Smooth muscle cell (in vitro differentiated cells): Measurements from ENCODE around the gene POPDC2. TPM values are rescaled to one million over a fixed set of nuclear protein-coding genes. Genes with fewer than 3 reads are reported as not detected.

Experiments
- DNase-seq: peaks from one replicate; lab custom pipeline; 2025; ENCODE audit not compliant: unreplicated experiment; lab: John Stamatoyannopoulos, UW
- H2AFZ ChIP-seq: fragments of 200-600 bp; sonication (generic); 2 replicates; pipeline ENCODE4 v1.6.0; 2016; ENCODE audit warnings: antibody characterized with exemption, low read depth, mild to moderate bottlenecking
- H3F3A ChIP-seq: fragments of 200-600 bp; sonication (generic); 2 replicates; pipeline ENCODE4 v1.6.0; 2017; ENCODE audit warnings: antibody characterized with exemption, low read depth
- H3K27ac ChIP-seq: fragments of 200-600 bp; sonication (generic); 2 replicates; pipeline ENCODE4 v1.5.1; 2016; ENCODE audit warnings: low read depth, mild to moderate bottlenecking
- H3K27me3 ChIP-seq: fragments of 200-600 bp; sonication (generic); 2 replicates; pipeline ENCODE4 v1.6.1; 2016; ENCODE audit warnings: low read depth, mild to moderate bottlenecking
- H3K36me3 ChIP-seq: fragments of 200-600 bp; sonication (generic); 2 replicates; pipeline ENCODE4 v1.5.1; 2016; ENCODE audit warnings: low read depth
- H3K4me1 ChIP-seq: fragments of 200-600 bp; sonication (generic); 2 replicates; pipeline ENCODE4 v1.5.1; 2016; ENCODE audit warnings: low read depth
- H3K4me2 ChIP-seq: fragments of 200-600 bp; sonication (generic); 2 replicates; pipeline ENCODE4 v1.6.0; 2016; ENCODE audit warnings: mild to moderate bottlenecking
- H3K4me3 ChIP-seq: fragments of 200-600 bp; sonication (generic); 2 replicates; pipeline ENCODE4 v1.5.1; 2016; ENCODE audit warnings: mild to moderate bottlenecking
- H3K79me2 ChIP-seq: fragments of 200-600 bp; sonication (generic); 2 replicates; pipeline ENCODE4 v1.6.0; 2016; ENCODE audit warnings: low read depth, mild to moderate bottlenecking
- H3K9ac ChIP-seq: fragments of 200-600 bp; sonication (generic); 2 replicates; pipeline ENCODE4 v1.6.0; 2016; ENCODE audit warnings: low read depth
- H3K9me3 ChIP-seq: fragments of 200-600 bp; sonication (generic); replicated peaks from 2 replicates; pipeline ENCODE4 v1.5.1; 2016; ENCODE audit warnings: low read depth
- H4K20me1 ChIP-seq: fragments of 200-600 bp; sonication (generic); 2 replicates; pipeline ENCODE4 v1.6.0; 2016; ENCODE audit warnings: low read depth
- CTCF ChIP-seq: fragments of 200-600 bp; sonication (generic); IDR thresholded peaks from 2 replicates; pipeline ENCODE4 v1.5.1; 2017; ENCODE audit warnings: borderline replicate concordance, mild to moderate bottlenecking, antibody characterized with exemption; ENCODE audit not compliant: insufficient read depth, poor library complexity, severe bottlenecking
- WGBS: methylation state at CpG from one replicate; pipeline ENCODE4 v1.1.7; 2016; ENCODE audit warnings: low lambda C conversion rate; 5-methylcytosine and 5-hydroxymethylcytosine counted together
- polyA plus RNA-seq: library from polyadenylated mRNA; unstranded; fragments of >200 nt; fragmentation: Nextera tagmentation; extraction: Ambion mirVana; gene quantifications from 2 replicates; pipeline ENCODE4 v1.2.1, GENCODE V29; 2016
- total RNA-seq: library from RNA; depleted of rRNA; stranded (reverse); fragments of >200 nt; gene quantifications from 2 replicates; pipeline ENCODE4 v1.2.3, GENCODE V29; 2014

Gene POPDC2
- total and polyA plus RNA-seq, 2 experiments from 2014 or later: 0.94 to 1.2 TPM

GRCh38 chr3:119700920-119701734, 40.7 kb upstream of the POPDC2 start:
- Histone ChIP-seq H3K4me1 (peaks cover 14% of the 10 kb centered on the region), H3K27me3 (peaks cover 10% of the 10 kb centered on the region), H3K36me3 (no peaks in the 10 kb centered on the region), H4K20me1 (no peaks in the 10 kb centered on the region), H3K9me3 (no peaks in the 10 kb centered on the region), H2AFZ (no peak overlapping the region), H3K27ac (no peak overlapping the region), H3F3A (no peaks in the 10 kb centered on the region), H3K4me2 (no peak overlapping the region), H3K9ac (no peak overlapping the region), H3K79me2 (no peaks in the 10 kb centered on the region), H3K4me3 (no peak overlapping the region)
- DNase-seq: no peak
- TF ChIP-seq CTCF: no peak
- WGBS: 92% methylated on average over 22 of the region's 22 CpGs

GRCh38 chr3:119700269-119700919, 40.0 kb upstream of the POPDC2 start:
- Histone ChIP-seq H2AFZ (no peak overlapping the region), H3K4me2 (no peak overlapping the region), H3K4me1 (peaks cover 14% of the 10 kb centered on the region), H3F3A (no peaks in the 10 kb centered on the region), H3K36me3 (no peaks in the 10 kb centered on the region), H3K4me3 (no peak overlapping the region), H3K9me3 (no peaks in the 10 kb centered on the region), H3K9ac (no peak overlapping the region), H3K79me2 (no peaks in the 10 kb centered on the region), H3K27ac (no peak overlapping the region), H4K20me1 (no peaks in the 10 kb centered on the region), H3K27me3 (peaks cover 10% of the 10 kb centered on the region)
- DNase-seq: no peak
- no peak for TF ChIP-seq CTCF
- WGBS: 96% methylated on average over 4 of the region's 4 CpGs

DNA sequence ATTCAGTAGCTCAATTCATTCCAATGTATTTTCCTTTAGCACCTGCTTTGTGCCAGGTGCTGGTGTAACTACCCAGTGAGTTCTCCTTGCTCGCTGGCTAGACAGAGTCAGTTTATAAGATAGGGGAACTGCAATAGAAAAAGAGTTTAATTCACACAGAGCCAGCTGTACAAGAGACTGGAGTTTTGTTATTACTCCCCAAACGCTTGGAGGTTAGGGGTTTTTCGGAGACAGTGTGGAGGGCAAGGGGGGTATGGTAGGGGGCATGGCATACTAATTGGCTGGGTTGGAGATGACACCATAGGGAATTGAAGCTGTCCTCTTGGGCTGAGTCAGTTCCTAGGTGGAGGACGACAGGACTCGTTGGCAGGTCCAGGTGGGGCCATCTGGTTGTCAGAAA, 37.0 kb upstream of the POPDC2 start:
- no peak overlapping the region for H3K4me3 ChIP-seq
- no peak for TF ChIP-seq CTCF
- DNase-seq: no peak
- H3K4me1 ChIP-seq: peaks cover 6% of the 10 kb centered on the region
- H3K36me3 ChIP-seq: no peaks in the 10 kb centered on the region
- no peaks in the 10 kb centered on the region for H3K79me2 ChIP-seq
- H3K9ac ChIP-seq: no peak overlapping the region
- H3F3A ChIP-seq: no peaks in the 10 kb centered on the region
- H4K20me1 ChIP-seq: no peaks in the 10 kb centered on the region
- no peak overlapping the region for H2AFZ ChIP-seq
- WGBS: 92% methylated on average over 5 of the region's 5 CpGs
- no peaks in the 10 kb centered on the region for H3K27me3 ChIP-seq
- no peak overlapping the region for H3K27ac ChIP-seq
- H3K9me3 ChIP-seq: no peaks in the 10 kb centered on the region
- no peak overlapping the region for H3K4me2 ChIP-seq
